ENCODE data around the gene STX10.

- TF ChIP-seq POLR2A (IDR thresholded peaks at IDR 0.05) (no peak), CTCF (IDR thresholded peaks at IDR 0.05) (no peak), EP300 (IDR thresholded peaks at IDR 0.05) (no peak)
Measured at GRCh38 chr19:13138916-13139198, 11.3 kb downstream of the STX10 start.

Data from tibial nerve (tissue), 4 donors.